Measurements from ENCODE around the gene CRB1. TPM values are rescaled to one million over a fixed set of nuclear protein-coding genes. Genes with fewer than 3 reads are reported as not detected.

The CRB1 gene
- total RNA-seq, 1 experiment from 2014 or later, result 0.08 TPM

DNA sequence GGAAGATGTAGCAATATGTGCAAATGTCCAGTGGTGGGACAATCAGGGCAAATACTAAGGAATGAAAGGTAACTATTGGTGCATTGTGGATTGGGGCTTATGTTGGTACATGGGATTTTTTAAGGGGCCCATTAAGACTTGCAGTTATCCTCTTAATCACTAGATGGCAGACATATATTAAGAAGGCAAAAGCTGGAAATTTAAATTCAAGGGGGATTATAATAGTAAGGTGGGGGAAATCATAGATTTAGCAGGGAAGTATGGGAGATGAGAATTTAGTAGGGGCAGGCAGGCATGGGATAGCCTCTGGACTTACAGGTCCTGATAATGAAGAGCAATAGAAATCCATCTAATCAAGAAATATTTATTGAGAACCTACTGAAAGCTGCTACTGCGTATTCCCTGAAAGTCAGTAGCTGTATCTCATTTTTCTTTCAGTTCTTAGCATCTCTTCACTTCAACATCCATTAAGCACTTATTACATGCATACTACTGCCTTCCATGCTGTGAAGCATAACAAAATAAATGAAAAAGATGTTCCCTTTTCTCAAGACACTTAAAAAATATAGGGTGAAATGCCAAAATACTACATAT, 251.8 kb downstream of the CRB1 start:
- DNase-seq, result peak in 1 of 2 experiments; percentile 20
- H3K9me3 ChIP-seq (replicated peaks), result no peaks in the 10 kb centered on the region
- no peaks in the 10 kb centered on the region for H3K4me1 ChIP-seq
- H3K27me3 ChIP-seq, result no peaks in the 10 kb centered on the region
- H3K36me3 ChIP-seq, result no peaks in the 10 kb centered on the region
- H3K4me3 ChIP-seq, result no peak overlapping the region
- no peak overlapping the region for H3K27ac ChIP-seq

DNA sequence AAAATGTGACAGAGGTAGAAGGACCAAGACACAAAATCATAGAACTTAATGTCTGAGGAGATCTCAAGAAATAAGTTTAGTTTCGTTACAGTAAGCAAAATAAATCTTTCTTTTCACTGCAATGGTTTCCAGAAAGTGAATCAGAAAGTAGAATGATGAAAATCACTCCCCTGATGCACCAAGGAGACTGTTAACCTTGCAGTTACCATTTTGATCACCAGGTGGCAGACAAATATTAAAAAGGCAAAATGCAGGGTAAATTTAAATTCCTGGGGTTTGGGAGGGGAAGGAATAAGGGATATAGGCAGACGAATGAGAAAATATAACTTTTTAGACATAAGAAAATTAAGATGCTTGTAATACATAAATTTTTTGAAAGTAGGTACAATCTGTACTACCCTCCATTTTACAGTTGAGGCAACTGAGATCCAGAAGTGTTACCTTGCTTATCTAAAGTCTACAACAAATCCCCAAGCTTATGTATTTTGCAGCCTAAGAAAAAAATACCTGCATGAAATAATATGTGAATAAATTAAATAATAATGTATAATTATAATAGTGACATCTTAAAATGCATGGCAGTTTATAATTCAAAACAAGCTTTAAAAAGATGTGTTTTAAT, 253.2 kb downstream of the CRB1 start:
- DNase-seq, result peak; percentile 4 to 55

GRCh38 chr1:197526736-197527371, 258.8 kb downstream of the CRB1 start:
- Histone ChIP-seq H3K27me3 (no peaks in the 10 kb centered on the region), H3K4me3 (no peak overlapping the region), H3K36me3 (no peaks in the 10 kb centered on the region), H3K9me3 (replicated peaks) (no peaks in the 10 kb centered on the region), H3K4me1 (no peaks in the 10 kb centered on the region), H3K27ac (no peak overlapping the region)
- DNase-seq, result peak in 1 of 2 experiments; percentile 46

More for the DNA sequence above, 253.2 kb downstream of the CRB1 start:
- no peaks in the 10 kb centered on the region for H3K9me3 ChIP-seq (replicated peaks)
- H3K4me1 ChIP-seq, result no peaks in the 10 kb centered on the region
- H3K36me3 ChIP-seq, result no peaks in the 10 kb centered on the region
- no peak overlapping the region for H3K27ac ChIP-seq
- H3K27me3 ChIP-seq, result no peaks in the 10 kb centered on the region
- no peak overlapping the region for H3K4me3 ChIP-seq

Other genes with a start within 250 kb of the CRB1 start
- 0.16 TPM in 1 of 2 replicates, not detected in the other for gene F13B, start 201.0 kb upstream of the CRB1 start, total RNA-seq (2014; rRNA removed; shearing (Covaris generic))
- gene ASPM, start 121.6 kb upstream of the CRB1 start, total RNA-seq (2014; rRNA removed; shearing (Covaris generic)), result 64.3 and 76.1 TPM in 2 replicates
- gene ZBTB41, start 67.0 kb upstream of the CRB1 start, total RNA-seq (2014; rRNA removed; shearing (Covaris generic)), result 6.4 and 6.7 TPM in 2 replicates

Measured in SJCRH30 (cell line).